ENCODE data around the gene SORCS2.

DNA sequence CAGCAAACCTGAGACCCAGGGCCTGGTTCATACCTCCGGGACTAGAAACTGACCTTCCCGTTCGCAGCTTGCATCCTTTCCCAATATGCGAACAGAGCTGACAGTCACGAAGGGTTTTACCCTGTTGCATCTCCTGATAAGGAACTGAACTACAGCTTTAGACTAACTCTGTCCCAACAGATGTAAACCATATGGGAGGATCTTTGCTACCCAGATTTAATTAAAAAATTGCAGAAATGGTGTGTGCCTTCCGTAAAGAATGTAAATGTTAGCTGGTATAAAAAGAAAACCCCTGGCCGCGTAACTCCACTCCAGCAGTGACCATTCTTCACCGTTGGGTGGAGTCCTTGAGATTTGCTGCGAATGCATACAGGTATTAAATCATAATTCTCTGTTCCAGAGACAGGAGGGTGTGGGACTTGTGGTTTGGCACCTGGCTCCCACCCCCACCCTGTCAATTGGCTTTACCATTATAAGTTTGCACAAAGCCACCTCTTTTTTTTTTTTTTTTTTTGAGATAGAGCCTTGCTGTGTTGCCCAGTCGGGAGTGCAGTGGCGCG lies 40.6 kb upstream of the SORCS2 start:
- TF ChIP-seq, protein P1, sequence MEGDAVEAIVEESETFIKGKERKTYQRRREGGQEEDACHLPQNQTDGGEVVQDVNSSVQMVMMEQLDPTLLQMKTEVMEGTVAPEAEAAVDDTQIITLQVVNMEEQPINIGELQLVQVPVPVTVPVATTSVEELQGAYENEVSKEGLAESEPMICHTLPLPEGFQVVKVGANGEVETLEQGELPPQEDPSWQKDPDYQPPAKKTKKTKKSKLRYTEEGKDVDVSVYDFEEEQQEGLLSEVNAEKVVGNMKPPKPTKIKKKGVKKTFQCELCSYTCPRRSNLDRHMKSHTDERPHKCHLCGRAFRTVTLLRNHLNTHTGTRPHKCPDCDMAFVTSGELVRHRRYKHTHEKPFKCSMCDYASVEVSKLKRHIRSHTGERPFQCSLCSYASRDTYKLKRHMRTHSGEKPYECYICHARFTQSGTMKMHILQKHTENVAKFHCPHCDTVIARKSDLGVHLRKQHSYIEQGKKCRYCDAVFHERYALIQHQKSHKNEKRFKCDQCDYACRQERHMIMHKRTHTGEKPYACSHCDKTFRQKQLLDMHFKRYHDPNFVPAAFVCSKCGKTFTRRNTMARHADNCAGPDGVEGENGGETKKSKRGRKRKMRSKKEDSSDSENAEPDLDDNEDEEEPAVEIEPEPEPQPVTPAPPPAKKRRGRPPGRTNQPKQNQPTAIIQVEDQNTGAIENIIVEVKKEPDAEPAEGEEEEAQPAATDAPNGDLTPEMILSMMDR (IDR thresholded peaks at IDR 0.05) = no peak
- TF ChIP-seq EZH2 (IDR thresholded peaks at IDR 0.05; ENCODE audit: borderline replicate concordance, insufficient read depth, low read depth, low read length, poor library complexity, severe bottlenecking) = no peak
